HepG2 (cell line): ENCODE results near the gene STX1B. TPM values are rescaled to one million over a fixed set of nuclear protein-coding genes. Genes with fewer than 3 reads are reported as not detected.

ENCODE experiments used
- ISL2 ChIP-seq: sonication (generic); formaldehyde crosslinking; IDR thresholded peaks from 2 replicates; pipeline ENCODE4 v1.5.0; 2020; ENCODE audit warnings: missing genetic modification reagents
- NFE2L1 ChIP-seq: sonication (generic); formaldehyde crosslinking; IDR thresholded peaks from 2 replicates; pipeline ENCODE4 v1.4.0; 2020; ENCODE audit warnings: missing genetic modification reagents, mild to moderate bottlenecking, borderline replicate concordance
- PAWR ChIP-seq: sonication (generic); formaldehyde crosslinking; IDR thresholded peaks from 2 replicates; pipeline ENCODE4 v1.4.0; 2020; ENCODE audit warnings: missing genetic modification reagents, mild to moderate bottlenecking, borderline replicate concordance
- PHF8 ChIP-seq: sonication (generic); formaldehyde crosslinking; IDR thresholded peaks from 2 replicates; pipeline ENCODE4 v1.5.0; 2020; ENCODE audit warnings: missing genetic modification reagents
- PTBP1 ChIP-seq: fragments of 200-400 bp; formaldehyde crosslinking; IDR thresholded peaks from 2 replicates; pipeline ENCODE4 v1.6.1; 2018; ENCODE audit warnings: low read length, low read depth; ENCODE audit not compliant: poor library complexity, severe bottlenecking
- RFX1 ChIP-seq: fragments of 450-650 bp; IDR thresholded peaks from 2 replicates; pipeline ENCODE4 v1.6.1; 2017
- SALL1 ChIP-seq: sonication (generic); formaldehyde crosslinking; IDR thresholded peaks from 2 replicates; pipeline ENCODE4 v1.8.0; 2022; ENCODE audit warnings: mild to moderate bottlenecking, missing genetic modification reagents
- SIX1 ChIP-seq: sonication (generic); formaldehyde crosslinking; IDR thresholded peaks from 2 replicates; pipeline ENCODE4 v1.4.0; 2020; ENCODE audit warnings: missing genetic modification reagents, borderline replicate concordance
- SMYD3 ChIP-seq: sonication (generic); formaldehyde crosslinking; IDR thresholded peaks from 2 replicates; pipeline ENCODE4 v1.8.1; 2023; ENCODE audit warnings: mild to moderate bottlenecking, missing genetic modification reagents
- SRY ChIP-seq: sonication (generic); formaldehyde crosslinking; IDR thresholded peaks from 2 replicates; pipeline ENCODE4 v1.8.0; 2022; ENCODE audit warnings: mild to moderate bottlenecking, missing genetic modification reagents
- TCF12 ChIP-seq, 2 experiments: fragments of 450-650 bp in 1 of 2; sonication (generic) in 1 of 2; formaldehyde crosslinking in 1 of 2; IDR thresholded peaks; 2 replicates each; pipeline versions ENCODE4 v1.6.1 to v1.8.0; 2017 to 2022; ENCODE audit warnings: antibody characterized with exemption in 1 of 2, mild to moderate bottlenecking in 1 of 2, missing genetic modification reagents in 1 of 2, moderate library complexity in 1 of 2
- USF2 ChIP-seq, 2 experiments: sonication (generic) in 1 of 2; formaldehyde crosslinking in 1 of 2; IDR thresholded peaks; 2 replicates each; pipeline versions ENCODE4 v1.5.1 to v1.6.1; 2011 to 2020; ENCODE audit warnings: borderline replicate concordance in 1 of 2, low read depth in 1 of 2, low read length in 1 of 2, mild to moderate bottlenecking in 1 of 2, missing genetic modification reagents in 1 of 2, moderate library complexity in 1 of 2
- YY1 ChIP-seq: IDR thresholded peaks from 2 replicates; pipeline ENCODE4 v1.6.1; 2011; ENCODE audit warnings: low read length, low read depth, moderate library complexity, mild to moderate bottlenecking; ENCODE audit not compliant: insufficient read depth, insufficient replicate concordance
- ZBTB7A ChIP-seq: sonication (generic); formaldehyde crosslinking; IDR thresholded peaks from 2 replicates; pipeline ENCODE4 v1.8.0; 2022; ENCODE audit warnings: mild to moderate bottlenecking, missing genetic modification reagents
- ZC3H4 ChIP-seq: sonication (generic); formaldehyde crosslinking; IDR thresholded peaks from 2 replicates; pipeline ENCODE4 v1.4.0; 2020; ENCODE audit warnings: missing genetic modification reagents, borderline replicate concordance
- ZNF326 ChIP-seq: sonication (generic); formaldehyde crosslinking; IDR thresholded peaks from 2 replicates; pipeline ENCODE4 v1.4.0; 2020; ENCODE audit warnings: missing genetic modification reagents, borderline replicate concordance
- ZNF550 ChIP-seq: sonication (generic); formaldehyde crosslinking; IDR thresholded peaks from 2 replicates; pipeline ENCODE4 v1.4.0; 2020; ENCODE audit warnings: mild to moderate bottlenecking, missing genetic modification reagents, borderline replicate concordance
- polyA plus RNA-seq, 8 experiments: library from polyadenylated mRNA; depleted of rRNA in 3 of 8; stranded (reverse) in 7 of 8; unstranded in 1 of 8; fragments of >200 nt; fragmentation: Illumina TruSeq in 4 of 8; extraction: Trizol in 4 of 8; gene quantifications; 2 replicates each; pipeline versions ENCODE4 v1.2.1 to v1.2.3, GENCODE V29; 2011 to 2016; ENCODE audit warnings: low read depth in 4 of 8, missing spikeins in 1 of 8, mixed read lengths in 1 of 8; ENCODE audit not compliant: insufficient read depth in 1 of 8
- total RNA-seq, 5 experiments: library from RNA; depleted of rRNA; stranded (reverse); fragments of >200 nt; fragmentation: Illumina TruSeq; extraction: Trizol; gene quantifications; 2 replicates each; pipeline ENCODE4 v1.2.3, GENCODE V29; 2016; ENCODE audit warnings: low read depth in 1 of 5
- TF ChIP-seq, protein P1 (sequence below): sonication (generic); formaldehyde crosslinking; IDR thresholded peaks from 2 replicates; pipeline ENCODE4 v1.8.0; 2023; ENCODE audit warnings: mild to moderate bottlenecking, missing genetic modification reagents
- TF ChIP-seq, protein P2 (sequence below): sonication (generic); formaldehyde crosslinking; IDR thresholded peaks from 2 replicates; pipeline ENCODE4 v1.5.1; 2020; ENCODE audit warnings: mild to moderate bottlenecking, missing genetic modification reagents
- TF ChIP-seq, protein P3 (sequence below): sonication (generic); IDR thresholded peaks from 2 replicates; pipeline ENCODE4 v1.6.1; 2016; ENCODE audit warnings: low read depth, borderline replicate concordance
- TF ChIP-seq, protein P4 (sequence below): sonication (generic); formaldehyde crosslinking; IDR thresholded peaks from 2 replicates; pipeline ENCODE4 v1.9.0; 2022; ENCODE audit warnings: low read depth, missing genetic modification reagents

The STX1B gene
- total and polyA plus RNA-seq, 2 of the 13 experiments (the other 11 are each of a cell fraction or from before 2014, with no cell fraction given), result 2.1 to 3.0 TPM

DNA sequence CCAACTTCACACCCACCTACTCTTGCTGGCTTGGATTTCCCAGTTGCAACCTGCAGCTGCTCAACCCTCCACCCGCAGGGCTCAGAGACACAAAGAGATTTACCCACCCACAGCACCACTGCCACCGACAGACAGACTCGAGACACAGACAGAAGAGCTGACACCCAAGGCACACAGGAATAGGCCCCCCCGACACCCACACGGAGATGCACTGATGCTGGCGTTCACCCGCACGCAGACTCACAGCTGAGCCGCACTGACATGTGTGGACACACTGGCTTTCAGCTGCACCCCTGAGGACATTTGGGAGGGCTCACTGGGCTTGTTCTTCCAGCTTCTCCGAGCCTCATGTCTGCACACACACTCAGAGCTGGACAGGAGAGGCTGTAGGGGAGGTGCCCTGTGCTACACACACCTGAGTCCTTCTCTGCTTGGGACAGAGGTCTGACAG lies 8.2 kb downstream of the STX1B start (continued):
- TF ChIP-seq YY1 (no peak), TCF12 (IDR thresholded peaks at IDR 0.05) (no peak), TCF12 (CRISPR knock-in tag; IDR thresholded peaks at IDR 0.05) (no peak; the same call in 1 of the 2 replicates), PAWR (no peak), NFE2L1 (CRISPR knock-in tag) (no peak), PHF8 (CRISPR knock-in tag) (no peak), SIX1 (CRISPR knock-in tag) (no peak), ZNF550 (CRISPR knock-in tag) (no peak), ZBTB7A (CRISPR knock-in tag) (0 out of 2 replicates have a peak, but pooled peaks have one; percentile 60), RFX1 (no peak), SALL1 (CRISPR knock-in tag) (no peak), PTBP1 (no peak), SRY (CRISPR knock-in tag) (no peak), ISL2 (CRISPR knock-in tag) (no peak), USF2 (IDR thresholded peaks at IDR 0.05; ENCODE audit: low read depth, low read length) (no peak), USF2 (CRISPR knock-in tag; IDR thresholded peaks at IDR 0.05; ENCODE audit: borderline replicate concordance) (no peak), ZNF326 (no peak), ZC3H4 (CRISPR knock-in tag) (no peak), SMYD3 (no peak)
- TF ChIP-seq, protein P1, sequence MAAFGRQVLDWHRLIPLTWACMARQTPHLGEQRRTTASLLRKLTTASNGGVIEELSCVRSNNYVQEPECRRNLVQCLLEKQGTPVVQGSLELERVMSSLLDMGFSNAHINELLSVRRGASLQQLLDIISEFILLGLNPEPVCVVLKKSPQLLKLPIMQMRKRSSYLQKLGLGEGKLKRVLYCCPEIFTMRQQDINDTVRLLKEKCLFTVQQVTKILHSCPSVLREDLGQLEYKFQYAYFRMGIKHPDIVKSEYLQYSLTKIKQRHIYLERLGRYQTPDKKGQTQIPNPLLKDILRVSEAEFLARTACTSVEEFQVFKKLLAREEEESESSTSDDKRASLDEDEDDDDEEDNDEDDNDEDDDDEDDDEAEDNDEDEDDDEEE (CRISPR knock-in tag), result no peak
- TF ChIP-seq, protein P2, sequence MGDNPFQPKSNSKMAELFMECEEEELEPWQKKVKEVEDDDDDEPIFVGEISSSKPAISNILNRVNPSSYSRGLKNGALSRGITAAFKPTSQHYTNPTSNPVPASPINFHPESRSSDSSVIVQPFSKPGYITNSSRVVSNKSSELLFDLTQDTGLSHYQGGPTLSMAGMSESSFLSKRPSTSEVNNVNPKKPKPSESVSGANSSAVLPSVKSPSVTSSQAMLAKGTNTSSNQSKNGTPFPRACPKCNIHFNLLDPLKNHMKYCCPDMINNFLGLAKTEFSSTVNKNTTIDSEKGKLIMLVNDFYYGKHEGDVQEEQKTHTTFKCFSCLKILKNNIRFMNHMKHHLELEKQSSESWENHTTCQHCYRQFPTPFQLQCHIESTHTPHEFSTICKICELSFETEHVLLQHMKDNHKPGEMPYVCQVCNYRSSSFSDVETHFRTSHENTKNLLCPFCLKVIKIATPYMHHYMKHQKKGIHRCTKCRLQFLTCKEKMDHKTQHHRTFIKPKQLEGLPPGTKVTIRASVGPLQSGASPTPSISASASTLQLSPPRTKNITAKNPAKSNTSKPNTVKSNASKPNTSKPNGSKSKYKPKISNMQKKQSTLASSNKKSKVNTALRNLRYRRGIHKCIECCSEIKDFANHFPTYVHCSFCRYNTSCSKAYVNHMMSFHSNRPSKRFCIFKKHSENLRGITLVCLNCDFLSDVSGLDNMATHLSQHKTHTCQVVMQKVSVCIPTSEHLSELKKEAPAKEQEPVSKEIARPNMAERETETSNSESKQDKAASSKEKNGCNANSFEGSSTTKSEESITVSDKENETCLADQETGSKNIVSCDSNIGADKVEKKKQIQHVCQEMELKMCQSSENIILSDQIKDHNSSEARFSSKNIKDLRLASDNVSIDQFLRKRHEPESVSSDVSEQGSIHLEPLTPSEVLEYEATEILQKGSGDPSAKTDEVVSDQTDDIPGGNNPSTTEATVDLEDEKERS (CRISPR knock-in tag), result no peak
- TF ChIP-seq, protein P3, sequence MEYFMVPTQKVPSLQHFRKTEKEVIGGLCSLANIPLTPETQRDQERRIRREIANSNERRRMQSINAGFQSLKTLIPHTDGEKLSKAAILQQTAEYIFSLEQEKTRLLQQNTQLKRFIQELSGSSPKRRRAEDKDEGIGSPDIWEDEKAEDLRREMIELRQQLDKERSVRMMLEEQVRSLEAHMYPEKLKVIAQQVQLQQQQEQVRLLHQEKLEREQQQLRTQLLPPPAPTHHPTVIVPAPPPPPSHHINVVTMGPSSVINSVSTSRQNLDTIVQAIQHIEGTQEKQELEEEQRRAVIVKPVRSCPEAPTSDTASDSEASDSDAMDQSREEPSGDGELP, result 0 out of 2 replicates have a peak, but pooled peaks have one; percentile 5
- TF ChIP-seq, protein P4, sequence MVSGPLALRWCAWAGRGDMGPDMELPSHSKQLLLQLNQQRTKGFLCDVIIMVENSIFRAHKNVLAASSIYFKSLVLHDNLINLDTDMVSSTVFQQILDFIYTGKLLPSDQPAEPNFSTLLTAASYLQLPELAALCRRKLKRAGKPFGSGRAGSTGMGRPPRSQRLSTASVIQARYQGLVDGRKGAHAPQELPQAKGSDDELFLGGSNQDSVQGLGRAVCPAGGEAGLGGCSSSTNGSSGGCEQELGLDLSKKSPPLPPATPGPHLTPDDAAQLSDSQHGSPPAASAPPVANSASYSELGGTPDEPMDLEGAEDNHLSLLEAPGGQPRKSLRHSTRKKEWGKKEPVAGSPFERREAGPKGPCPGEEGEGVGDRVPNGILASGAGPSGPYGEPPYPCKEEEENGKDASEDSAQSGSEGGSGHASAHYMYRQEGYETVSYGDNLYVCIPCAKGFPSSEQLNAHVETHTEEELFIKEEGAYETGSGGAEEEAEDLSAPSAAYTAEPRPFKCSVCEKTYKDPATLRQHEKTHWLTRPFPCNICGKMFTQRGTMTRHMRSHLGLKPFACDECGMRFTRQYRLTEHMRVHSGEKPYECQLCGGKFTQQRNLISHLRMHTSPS (CRISPR knock-in tag), result no peak
